GM19452 (cell line): ENCODE measurements around the gene SKA1.
"Not testable (repeated sequence)": the region's sequence is repeated elsewhere in the genome, so short reads cannot be mapped to it uniquely, and the experiment has no call there.

Source experiments
- ATAC-seq: cut with Tn5 transposase; IDR thresholded peaks from one replicate; pipeline ENCODE4 v1.9.1; 2021; ENCODE audit not compliant: unreplicated experiment

Gene SKA1

GRCh38 chr18:50428531-50429206 lies 53.8 kb downstream of the SKA1 start:
- ATAC-seq, result no peak

GRCh38 chr18:50429207-50429948 lies 54.5 kb downstream of the SKA1 start:
- ATAC-seq, result no peak

- ATAC-seq, result no peak
These were observed 58.1 kb downstream of the SKA1 start for GRCh38 chr18:50432915-50433314.

- not testable (repeated sequence) for ATAC-seq
These were observed 61.9 kb downstream of the SKA1 start for GRCh38 chr18:50436742-50437141.

GRCh38 chr18:50439460-50440015 lies 64.7 kb downstream of the SKA1 start:
- no peak for ATAC-seq

GRCh38 chr18:50441016-50441415 lies 66.2 kb downstream of the SKA1 start:
- ATAC-seq, result no peak

GRCh38 chr18:50441501-50441900 lies 66.7 kb downstream of the SKA1 start:
- no peak for ATAC-seq
